HCT116 (cell line): ENCODE data around the gene STRBP. TPM values are rescaled to one million over a fixed set of nuclear protein-coding genes. Genes with fewer than 3 reads are reported as not detected.

Experiments used
- ATAC-seq: fragments of 200-7000 bp; cut with Tn5 transposase; 2 replicates; pipeline ENCODE4 v1.9.1; 2020; ENCODE audit warnings: mild to moderate bottlenecking, moderate library complexity
- BruUV-seq: library from RNA; stranded (reverse); fragments of 400-500 nt; replicated peaks from 2 replicates; lab custom pipeline; 2021; lab: Mats Ljungman, UMichigan
- CTCF ChIA-PET: fragments of 300-600 bp; sonication (Branson Sonifier 250); formaldehyde crosslinking; loops from one replicate; lab custom pipeline; 2021; ENCODE audit warnings: antibody characterized with exemption; lab: Charles Lee
- POLR2A ChIA-PET: fragments of 300-600, 350-600 bp; sonication (Branson Sonifier 250); formaldehyde crosslinking; loops from one replicate; lab custom pipeline; 2021; ENCODE audit warnings: antibody characterized with exemption; lab: Charles Lee
- RAD21 ChIA-PET, 2 experiments: fragments of 300-600 bp; sonication (Branson Sonifier 250); formaldehyde crosslinking; loops; one replicate each; lab custom pipeline; 2023; ENCODE audit warnings: low total read pairs in 2 of 2; ENCODE audit not compliant: uncharacterized antibody in 2 of 2, unreplicated experiment in 2 of 2, low non-redundant PET in 1 of 2; lab: Charles Lee
- DNase-seq: peaks from one replicate; pipeline ENCODE4 v3.0.0-alpha.2; 2010; ENCODE audit warnings: low read depth, low spot score
- H2AFZ ChIP-seq: fragments of 200-600 bp; shearing (Covaris generic), sonication (generic); 2 replicates; pipeline ENCODE4 v1.6.1; 2017; ENCODE audit warnings: low read depth, mixed run types, mixed read lengths, antibody characterized with exemption, low read length; ENCODE audit not compliant: poor library complexity, severe bottlenecking
- H3K27ac ChIP-seq: 2 replicates; pipeline ENCODE4 v1.5.1; 2012; ENCODE audit warnings: low read depth, low read length
- H3K27me3 ChIP-seq: fragments of 200-600 bp; sonication (generic); 2 replicates; pipeline ENCODE4 v1.6.1; 2016; ENCODE audit warnings: mixed run types, low read length, mixed read lengths; ENCODE audit not compliant: insufficient read depth
- H3K36me3 ChIP-seq, 2 experiments: fragments of 200-500 bp in 1 of 2; fragments of 200-600 bp in 1 of 2; sonication (Bioruptor generic) in 1 of 2; sonication (generic) in 1 of 2; 2 replicates each; pipeline versions ENCODE4 v1.5.1 to v1.6.1; 2014 to 2016; ENCODE audit warnings: low read length in 2 of 2, inconsistent platforms in 1 of 2, mixed read lengths in 1 of 2, mixed run types in 1 of 2; ENCODE audit not compliant: insufficient read depth in 2 of 2, control insufficient read depth in 1 of 2
- H3K4me1 ChIP-seq, 2 experiments: fragments of 200-600 bp in 1 of 2; sonication (generic) in 1 of 2; 2 replicates each; pipeline versions ENCODE4 v1.5.1 to v1.6.1; 2012 to 2017; ENCODE audit warnings: low read length in 2 of 2, inconsistent platforms in 1 of 2, mild to moderate bottlenecking in 1 of 2, mixed read lengths in 1 of 2, mixed run types in 1 of 2, moderate library complexity in 1 of 2; ENCODE audit not compliant: insufficient read depth in 2 of 2, control insufficient read depth in 1 of 2
- H3K4me2 ChIP-seq: fragments of 200-600 bp; sonication (generic); 2 replicates; pipeline ENCODE4 v1.6.1; 2017; ENCODE audit warnings: mixed run types, low read length, mixed read lengths
- H3K4me3 ChIP-seq, 2 experiments: fragments of 200-600 bp in 1 of 2; sonication (generic) in 1 of 2; replicated peaks in 1 of 2; 2 replicates each; pipeline ENCODE4 v1.5.1; 2011 to 2016; ENCODE audit warnings: low read length in 2 of 2, control low read depth in 1 of 2, low read depth in 1 of 2, mild to moderate bottlenecking in 1 of 2, mixed read lengths in 1 of 2, mixed run types in 1 of 2
- H3K79me2 ChIP-seq: fragments of 200-600 bp; sonication (generic); 2 replicates; pipeline ENCODE4 v1.6.1; 2017; ENCODE audit warnings: mild to moderate bottlenecking, mixed run types, low read length, moderate library complexity, mixed read lengths; ENCODE audit not compliant: insufficient read depth
- H3K9ac ChIP-seq: fragments of 200-600 bp; sonication (generic); 2 replicates; pipeline ENCODE4 v1.6.1; 2016; ENCODE audit warnings: low read length, mixed read lengths
- H3K9me2 ChIP-seq: fragments of 200-600 bp; sonication (generic), shearing (Covaris generic); 2 replicates; pipeline ENCODE4 v1.6.1; 2017; ENCODE audit warnings: mixed run types, mild to moderate bottlenecking, moderate library complexity; ENCODE audit not compliant: insufficient read depth
- H3K9me3 ChIP-seq, 2 experiments: fragments of 200-500 bp in 1 of 2; fragments of 200-600 bp in 1 of 2; sonication (Bioruptor generic) in 1 of 2; sonication (generic) in 1 of 2; 2 replicates each; pipeline ENCODE4 v1.6.1; 2014 to 2017; ENCODE audit warnings: low read length in 2 of 2, mixed read lengths in 2 of 2, inconsistent platforms in 1 of 2, low read depth in 1 of 2, mild to moderate bottlenecking in 1 of 2, mixed run types in 1 of 2, moderate library complexity in 1 of 2; ENCODE audit not compliant: control insufficient read depth in 1 of 2, insufficient read depth in 1 of 2
- H4K20me1 ChIP-seq: fragments of 200-600 bp; sonication (generic), shearing (Covaris generic); 2 replicates; pipeline ENCODE4 v1.6.1; 2017; ENCODE audit warnings: mixed run types, mild to moderate bottlenecking, moderate library complexity; ENCODE audit not compliant: insufficient read depth
- ATF3 ChIP-seq: IDR thresholded peaks from 2 replicates; pipeline ENCODE4 v1.6.1; 2012
- CBX3 ChIP-seq: IDR thresholded peaks from 2 replicates; pipeline ENCODE4 v1.6.1; 2012; ENCODE audit warnings: low read depth
- CTCF ChIP-seq, 3 experiments: fragments of 200-600 bp in 1 of 3; sonication (generic) in 1 of 3; IDR thresholded peaks in 2 of 3; conservative IDR thresholded peaks in 1 of 3; 2 replicates each; pipeline ENCODE4 v1.5.1; 2012 to 2017; ENCODE audit warnings: low read depth in 2 of 3, low read length in 2 of 3, antibody characterized with exemption in 1 of 3, borderline replicate concordance in 1 of 3, control low read depth in 1 of 3, mild to moderate bottlenecking in 1 of 3, mixed read lengths in 1 of 3, mixed run types in 1 of 3, moderate library complexity in 1 of 3; ENCODE audit not compliant: insufficient read depth in 1 of 3
- ELF1 ChIP-seq: IDR thresholded peaks from 2 replicates; pipeline ENCODE4 v1.6.1; 2012; ENCODE audit warnings: low read depth, borderline replicate concordance
- EZH2 ChIP-seq: fragments of 200-600 bp; sonication (generic); IDR thresholded peaks from 2 replicates; pipeline ENCODE4 v1.6.1; 2017; ENCODE audit warnings: antibody characterized with exemption, mixed run types
- EZH2phosphoT487 ChIP-seq: fragments of 200-600 bp; IDR thresholded peaks from 2 replicates; pipeline ENCODE4 v1.6.1; 2018; ENCODE audit warnings: antibody characterized with exemption, borderline replicate concordance
- FOSL1 ChIP-seq: IDR thresholded peaks from 2 replicates; pipeline ENCODE4 v1.6.1; 2012; ENCODE audit warnings: low read depth
- JUND ChIP-seq: IDR thresholded peaks from 2 replicates; pipeline ENCODE4 v1.6.1; 2012
- POLR2A ChIP-seq: IDR thresholded peaks from 2 replicates; pipeline ENCODE4 v1.7.0; 2011; ENCODE audit warnings: borderline replicate concordance; ENCODE audit not compliant: insufficient read depth, insufficient read length; ENCODE audit errors: extremely low read depth
- POLR2AphosphoS5 ChIP-seq: IDR thresholded peaks from 2 replicates; pipeline ENCODE4 v1.6.1; 2011; ENCODE audit warnings: mild to moderate bottlenecking, low read depth, low read length, moderate library complexity
- RAD21 ChIP-seq: IDR thresholded peaks from 2 replicates; pipeline ENCODE4 v1.6.1; 2012; ENCODE audit warnings: low read depth, mild to moderate bottlenecking
- SIN3A ChIP-seq: IDR thresholded peaks from 2 replicates; pipeline ENCODE4 v1.6.1; 2012; ENCODE audit warnings: low read depth
- SRF ChIP-seq: IDR thresholded peaks from 2 replicates; pipeline ENCODE4 v1.6.1; 2012; ENCODE audit warnings: low read depth
- TCF7L2 ChIP-seq: IDR thresholded peaks from 2 replicates; pipeline ENCODE4 v1.7.0; 2011; ENCODE audit warnings: borderline replicate concordance, inconsistent platforms; ENCODE audit not compliant: insufficient read depth, insufficient read length; ENCODE audit errors: extremely low read depth
- ZFX ChIP-seq: fragments of 450-650 bp; IDR thresholded peaks from 2 replicates; pipeline ENCODE4 v1.6.1; 2017
- intact Hi-C: fragments of 100-400 bp; cut with micrococcal nuclease; formaldehyde crosslinking; loops from 2 replicates; pipeline ENCODE4 v1.10.0; 2022
- total RNA-seq: library from RNA; stranded (reverse); gene quantifications from one replicate; pipeline ENCODE4 v1.2.1, GENCODE V29; 2021; ENCODE audit not compliant: unreplicated experiment

The STRBP gene
- total RNA-seq, 1 experiment from 2014 or later = 30.4 TPM

GRCh38 chr9:123304340-123304691, 35.9 kb upstream of the STRBP start:
- Histone ChIP-seq H3K36me3 (no peaks in the 10 kb centered on the region), H3K4me2 (no peak overlapping the region), H4K20me1 (no peaks in the 10 kb centered on the region), H3K4me1 (peaks cover 0 to 3% of the 10 kb centered on the region in 2 experiments; a peak in 1 of 4 replicates), H3K79me2 (no peaks in the 10 kb centered on the region), H3K9me3 (no peaks in the 10 kb centered on the region), H3K9ac (no peak overlapping the region), H3K4me3 (no peak overlapping the region), H2AFZ (no peak overlapping the region), H3K27ac (no peak overlapping the region), H3K27me3 (no peaks in the 10 kb centered on the region), H3K9me2 (no peaks in the 10 kb centered on the region)
- BruUV-seq = no TSS peak
- no peak for TF ChIP-seq SIN3A
- no peak for TF ChIP-seq EZH2phosphoT487
- TF ChIP-seq FOSL1 = no peak
- TF ChIP-seq CTCF (IDR thresholded peaks at IDR 0.05 in 2 of 3, conservative IDR thresholded peaks at IDR 0.05 in 1 of 3; ENCODE audit: borderline replicate concordance in 1 of 3, insufficient read depth in 1 of 3, low read depth in 2 of 3, low read length in 2 of 3) = no peak
- TF ChIP-seq ZFX = no peak
- TF ChIP-seq POLR2AphosphoS5 = no peak
- no peak for TF ChIP-seq TCF7L2
- no peak for TF ChIP-seq EZH2
- TF ChIP-seq JUND = no peak
- no peak for TF ChIP-seq CBX3
- TF ChIP-seq ELF1 = no peak
- no peak for TF ChIP-seq SRF
- no peak for TF ChIP-seq POLR2A
- TF ChIP-seq RAD21 = no peak
- TF ChIP-seq ATF3 = no peak
- RAD21 ChIA-PET = no interaction called here
- intact Hi-C loops = no loop called here
- DNase-seq = no peak
- ATAC-seq = no peak
- CTCF ChIA-PET = no interaction called here
- POLR2A ChIA-PET = no interaction called here
